ENCODE data around the gene CA10.
A peak's percentile ranks its signal among the peaks of the same experiment; 100 is the strongest.

The CA10 gene

GRCh38 chr17:51770027-51770759, 388.3 kb downstream of the CA10 start:
- TF ChIP-seq CTCF (IDR thresholded peaks at IDR 0.05; ENCODE audit: low read depth, low read length): no peak
- no peak overlapping the region for H3K4me3 ChIP-seq (ENCODE audit: low read depth, low read length)
- DNase-seq (ENCODE audit: low read depth, low spot score): no peak
- in situ Hi-C loops (cut with HindIII; ENCODE audit: low sequenced_read_pairs): no loop called here

- no peak for DNase-seq (ENCODE audit: low read depth, low spot score)
- no peak for TF ChIP-seq CTCF (IDR thresholded peaks at IDR 0.05; ENCODE audit: low read depth, low read length)
- in situ Hi-C loops (cut with HindIII; ENCODE audit: low sequenced_read_pairs): no loop called here
- H3K4me3 ChIP-seq (ENCODE audit: low read depth, low read length): no peak overlapping the region
These were observed 389.3 kb downstream of the CA10 start for GRCh38 chr17:51769231-51769630.

GRCh38 chr17:51768706-51769105, 389.8 kb downstream of the CA10 start:
- H3K4me3 ChIP-seq (ENCODE audit: low read depth, low read length): no peak overlapping the region
- in situ Hi-C loops (cut with HindIII; ENCODE audit: low sequenced_read_pairs): no loop called here
- TF ChIP-seq CTCF (IDR thresholded peaks at IDR 0.05; ENCODE audit: low read depth, low read length): no peak
- DNase-seq (ENCODE audit: low read depth, low spot score): no peak

- in situ Hi-C loops (cut with HindIII; ENCODE audit: low sequenced_read_pairs): no loop called here
- no peak for TF ChIP-seq CTCF (IDR thresholded peaks at IDR 0.05; ENCODE audit: low read depth, low read length)
- H3K4me3 ChIP-seq (ENCODE audit: low read depth, low read length): no peak overlapping the region
- DNase-seq (ENCODE audit: low read depth, low spot score): no peak
These were observed 391.2 kb downstream of the CA10 start for GRCh38 chr17:51767287-51767686.

GRCh38 chr17:51765282-51766135, 393.0 kb downstream of the CA10 start:
- TF ChIP-seq CTCF (IDR thresholded peaks at IDR 0.05; ENCODE audit: low read depth, low read length): no peak
- H3K4me3 ChIP-seq (ENCODE audit: low read depth, low read length): no peak overlapping the region
- no peak for DNase-seq (ENCODE audit: low read depth, low spot score)
- in situ Hi-C loops (cut with HindIII; ENCODE audit: low sequenced_read_pairs): no loop called here

GRCh38 chr17:51764387-51764971, 394.0 kb downstream of the CA10 start:
- in situ Hi-C loops (cut with HindIII; ENCODE audit: low sequenced_read_pairs): no loop called here
- TF ChIP-seq CTCF (IDR thresholded peaks at IDR 0.05; ENCODE audit: low read depth, low read length): peak; percentile 83
- no peak overlapping the region for H3K4me3 ChIP-seq (ENCODE audit: low read depth, low read length)
- DNase-seq (ENCODE audit: low read depth, low spot score): peak; percentile 46
